ENCODE data around the gene COQ8A.

COQ8A gene

GRCh38 chr1:226975259-226976250, 35.5 kb downstream of the COQ8A start:
- peak overlapping the region; percentile 96 for H3K27ac ChIP-seq (ENCODE audit: low read depth, low read length)
- peaks cover 6 to 39% (median 23%) of the 10 kb centered on the region in 5 donors for H3K36me3 ChIP-seq (ENCODE audit: control insufficient read depth in 5 of 5, insufficient read depth in 5 of 5, low read length in 5 of 5)
- peaks cover 7 to 76% (median 58%) of the 10 kb centered on the region in 5 donors for H3K4me1 ChIP-seq (ENCODE audit: control insufficient read depth in 5 of 5, insufficient read depth in 5 of 5, low read length in 5 of 5)
- H3K4me3 ChIP-seq (ENCODE audit: low read depth in 1 of 5, low read length in 5 of 5) = peak overlapping the region in 1 of 5 donors; percentile 13
- H3K9ac ChIP-seq (ENCODE audit: low read length in 5 of 5) = peak overlapping the region in 1 of 5 donors; percentile 74
- H3K9me3 ChIP-seq (ENCODE audit: control insufficient read depth in 5 of 5, low read length in 5 of 5) = peaks cover 0 to 8% (median 5%) of the 10 kb centered on the region in 5 donors
- no peaks in the 10 kb centered on the region for H3K27me3 ChIP-seq (ENCODE audit: control insufficient read depth in 5 of 5, insufficient read depth in 4 of 5, low read length in 5 of 5)

DNA sequence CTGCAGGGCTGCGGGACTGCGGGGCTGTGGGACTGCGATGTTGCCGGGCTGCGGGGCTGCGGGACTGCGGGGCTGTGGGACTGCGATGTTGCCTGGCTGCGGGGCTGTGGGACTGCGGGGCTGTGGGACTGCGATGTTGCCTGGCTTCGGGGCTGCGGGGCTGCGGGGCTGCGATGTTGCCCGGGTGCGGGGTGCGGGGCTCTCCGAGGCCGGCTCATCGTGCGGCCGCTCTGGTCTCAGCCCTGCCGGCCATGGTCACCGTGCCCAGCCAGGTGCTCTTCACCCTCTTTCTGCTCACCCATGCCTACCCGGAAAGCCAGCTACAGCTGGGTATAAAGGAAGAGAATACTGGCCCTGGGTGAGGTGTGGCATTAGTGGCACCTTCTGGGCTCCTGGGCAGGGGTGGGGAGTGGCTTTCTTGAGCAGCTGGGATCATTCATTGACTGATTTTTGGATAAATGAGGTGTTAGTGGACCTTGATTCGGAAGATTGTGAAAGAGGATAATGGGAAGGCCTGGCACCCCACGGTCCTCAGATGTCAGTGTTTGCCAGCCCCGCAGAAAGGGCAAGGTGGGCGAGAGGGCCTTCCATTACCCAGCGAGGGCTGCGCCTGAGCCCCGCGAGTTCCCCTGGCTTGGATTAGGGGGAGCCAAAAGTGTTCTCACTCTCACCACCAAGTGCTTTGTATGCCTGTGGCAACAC, 36.3 kb downstream of the COQ8A start:
- peaks cover 5 to 44% (median 25%) of the 10 kb centered on the region in 5 donors for H3K36me3 ChIP-seq (ENCODE audit: control insufficient read depth in 5 of 5, insufficient read depth in 5 of 5, low read length in 5 of 5)
- H3K4me1 ChIP-seq (ENCODE audit: control insufficient read depth in 5 of 5, insufficient read depth in 5 of 5, low read length in 5 of 5) = peaks cover 7 to 85% (median 63%) of the 10 kb centered on the region in 5 donors
- H3K4me3 ChIP-seq (ENCODE audit: low read depth in 1 of 5, low read length in 5 of 5) = no peak overlapping the region
- peaks cover 0 to 7% (median 5%) of the 10 kb centered on the region in 5 donors for H3K9me3 ChIP-seq (ENCODE audit: control insufficient read depth in 5 of 5, low read length in 5 of 5)
- no peaks in the 10 kb centered on the region for H3K27me3 ChIP-seq (ENCODE audit: control insufficient read depth in 5 of 5, insufficient read depth in 4 of 5, low read length in 5 of 5)
- no peak overlapping the region for H3K27ac ChIP-seq (ENCODE audit: low read depth, low read length)
- no peak overlapping the region for H3K9ac ChIP-seq (ENCODE audit: low read length in 5 of 5)

DNA sequence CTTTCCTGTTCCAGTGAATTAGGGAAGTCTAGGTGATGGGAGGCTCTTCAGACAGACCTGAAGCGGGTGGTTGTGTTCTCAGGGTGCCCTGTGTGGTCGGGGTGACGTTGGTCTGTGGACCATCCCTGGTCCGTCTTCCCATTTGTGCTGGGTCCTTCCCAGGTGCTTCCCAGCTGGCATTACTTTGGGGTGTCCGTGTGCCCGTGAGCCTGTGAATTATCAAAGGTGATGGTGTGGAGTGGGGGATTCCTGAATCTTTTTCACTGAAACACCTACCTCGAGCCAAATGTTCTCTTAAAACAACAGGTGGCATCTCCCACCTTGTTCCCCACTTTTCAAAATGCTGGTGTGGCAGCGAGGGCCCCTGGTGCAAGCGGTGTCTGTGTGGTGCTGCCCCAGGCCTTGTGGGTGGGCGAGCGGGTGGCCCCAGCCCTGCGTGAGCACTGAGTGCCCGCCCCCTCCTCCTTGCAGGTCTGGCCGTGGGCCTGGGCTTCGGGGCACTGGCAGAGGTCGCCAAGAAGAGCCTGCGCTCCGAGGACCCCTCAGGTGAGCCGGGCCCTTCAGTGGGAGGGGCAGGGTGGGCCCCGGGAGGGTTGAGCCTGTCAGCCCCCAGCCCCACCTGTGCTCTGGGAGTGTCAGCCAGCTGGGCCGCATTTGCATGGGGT, 37.0 kb downstream of the COQ8A start:
- H3K27me3 ChIP-seq (ENCODE audit: control insufficient read depth in 5 of 5, insufficient read depth in 4 of 5, low read length in 5 of 5) = no peaks in the 10 kb centered on the region
- H3K4me1 ChIP-seq (ENCODE audit: control insufficient read depth in 5 of 5, insufficient read depth in 5 of 5, low read length in 5 of 5) = peaks cover 7 to 86% (median 63%) of the 10 kb centered on the region in 5 donors
- H3K36me3 ChIP-seq (ENCODE audit: control insufficient read depth in 5 of 5, insufficient read depth in 5 of 5, low read length in 5 of 5) = peaks cover 0 to 44% (median 31%) of the 10 kb centered on the region in 5 donors
- H3K9ac ChIP-seq (ENCODE audit: low read length in 5 of 5) = no peak overlapping the region
- H3K27ac ChIP-seq (ENCODE audit: low read depth, low read length) = no peak overlapping the region
- H3K9me3 ChIP-seq (ENCODE audit: control insufficient read depth in 5 of 5, low read length in 5 of 5) = peaks cover 0 to under 1% (median 0%) of the 10 kb centered on the region in 5 donors
- no peak overlapping the region for H3K4me3 ChIP-seq (ENCODE audit: low read depth in 1 of 5, low read length in 5 of 5)

DNA sequence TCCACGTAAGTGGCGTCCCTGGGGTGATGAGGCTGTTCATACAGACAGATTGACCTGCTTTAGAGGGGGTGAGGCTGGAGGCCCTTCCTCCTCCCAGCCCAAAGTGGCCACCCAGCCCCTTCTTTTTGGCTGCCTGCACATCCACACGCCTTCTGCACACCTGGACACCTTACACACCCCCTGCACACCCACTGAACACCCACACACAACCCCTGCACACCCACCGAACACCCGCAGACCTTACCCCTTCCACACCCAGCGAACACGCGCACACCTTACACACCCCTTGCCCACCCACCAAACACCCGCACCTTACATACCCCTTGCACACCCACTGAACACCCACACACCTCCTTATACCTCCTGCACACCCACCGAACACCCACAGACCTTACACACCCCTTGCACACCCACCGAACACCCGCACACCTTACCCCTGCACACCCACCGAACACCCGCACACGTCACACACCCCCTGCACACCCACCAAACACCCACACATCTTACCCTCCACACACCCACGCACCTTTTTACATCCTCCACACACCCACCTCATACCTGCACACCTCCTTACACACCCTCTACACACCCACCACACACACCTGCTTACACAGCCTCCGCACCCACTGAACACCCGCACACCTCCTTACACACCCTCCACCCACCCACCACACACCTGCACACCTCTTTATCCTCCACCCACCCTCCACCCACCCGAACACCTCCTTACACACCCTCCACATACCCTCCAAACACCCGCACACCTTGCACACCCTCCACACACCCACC, 37.7 kb downstream of the COQ8A start:
- no peak overlapping the region for H3K9ac ChIP-seq (ENCODE audit: low read length in 5 of 5)
- no peak overlapping the region for H3K27ac ChIP-seq (ENCODE audit: low read depth, low read length)
- H3K9me3 ChIP-seq (ENCODE audit: control insufficient read depth in 5 of 5, low read length in 5 of 5) = no peaks in the 10 kb centered on the region
- no peaks in the 10 kb centered on the region for H3K27me3 ChIP-seq (ENCODE audit: control insufficient read depth in 5 of 5, insufficient read depth in 4 of 5, low read length in 5 of 5)
- peaks cover 0 to 50% (median 38%) of the 10 kb centered on the region in 5 donors for H3K36me3 ChIP-seq (ENCODE audit: control insufficient read depth in 5 of 5, insufficient read depth in 5 of 5, low read length in 5 of 5)
- peaks cover 7 to 80% (median 61%) of the 10 kb centered on the region in 5 donors for H3K4me1 ChIP-seq (ENCODE audit: control insufficient read depth in 5 of 5, insufficient read depth in 5 of 5, low read length in 5 of 5)
- no peak overlapping the region for H3K4me3 ChIP-seq (ENCODE audit: low read depth in 1 of 5, low read length in 5 of 5)

DNA sequence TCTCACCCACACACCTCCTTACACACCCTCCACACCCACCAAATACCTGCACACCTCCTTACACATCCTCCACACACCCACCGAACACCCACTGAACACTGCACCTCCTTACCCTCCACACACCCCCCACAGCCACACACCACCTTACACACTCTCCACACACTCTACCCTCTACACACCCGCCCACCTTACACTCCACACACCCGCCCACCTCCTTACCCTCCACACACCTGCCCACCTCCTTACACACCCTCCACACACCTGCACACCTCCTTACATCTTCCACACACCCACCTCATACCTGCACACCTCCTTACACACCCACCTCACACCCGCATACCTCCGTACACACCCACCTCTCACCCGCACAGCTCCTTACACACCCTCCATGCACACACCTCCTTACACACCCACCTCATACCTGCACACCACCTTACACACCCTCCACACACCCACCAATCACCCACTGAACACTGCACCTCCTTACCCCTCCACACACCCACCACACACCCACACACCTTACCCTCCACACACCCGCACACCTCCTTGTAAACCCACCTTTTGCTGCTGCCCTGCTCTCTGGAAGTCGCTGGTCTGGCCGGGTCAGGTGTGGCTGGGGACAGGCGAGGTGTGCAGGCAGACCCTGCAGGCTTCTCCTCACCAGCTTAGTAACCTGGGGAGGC, 38.5 kb downstream of the COQ8A start:
- peak overlapping the region in 1 of 5 donors; percentile 64 for H3K9ac ChIP-seq (ENCODE audit: low read length in 5 of 5)
- H3K27ac ChIP-seq (ENCODE audit: low read depth, low read length) = peak overlapping the region; percentile 74
- H3K27me3 ChIP-seq (ENCODE audit: control insufficient read depth in 5 of 5, insufficient read depth in 4 of 5, low read length in 5 of 5) = no peaks in the 10 kb centered on the region
- H3K4me3 ChIP-seq (ENCODE audit: low read depth in 1 of 5, low read length in 5 of 5) = no peak overlapping the region
- H3K36me3 ChIP-seq (ENCODE audit: control insufficient read depth in 5 of 5, insufficient read depth in 5 of 5, low read length in 5 of 5) = peaks cover 0 to 58% (median 46%) of the 10 kb centered on the region in 5 donors
- peaks cover 7 to 73% (median 53%) of the 10 kb centered on the region in 5 donors for H3K4me1 ChIP-seq (ENCODE audit: control insufficient read depth in 5 of 5, insufficient read depth in 5 of 5, low read length in 5 of 5)
- H3K9me3 ChIP-seq (ENCODE audit: control insufficient read depth in 5 of 5, low read length in 5 of 5) = no peaks in the 10 kb centered on the region

- Histone ChIP-seq H3K36me3 (ENCODE audit: control insufficient read depth in 5 of 5, insufficient read depth in 5 of 5, low read length in 5 of 5) (peaks cover 0 to 63% (median 47%) of the 10 kb centered on the region in 5 donors), H3K4me3 (ENCODE audit: low read depth in 1 of 5, low read length in 5 of 5) (no peak overlapping the region), H3K27me3 (ENCODE audit: control insufficient read depth in 5 of 5, insufficient read depth in 4 of 5, low read length in 5 of 5) (no peaks in the 10 kb centered on the region), H3K27ac (ENCODE audit: low read depth, low read length) (peak overlapping the region; percentile 74), H3K9me3 (ENCODE audit: control insufficient read depth in 5 of 5, low read length in 5 of 5) (no peaks in the 10 kb centered on the region), H3K4me1 (ENCODE audit: control insufficient read depth in 5 of 5, insufficient read depth in 5 of 5, low read length in 5 of 5) (peaks cover 7 to 73% (median 48%) of the 10 kb centered on the region in 5 donors), H3K9ac (ENCODE audit: low read length in 5 of 5) (peak overlapping the region in 1 of 5 donors; percentile 64)
Observed at GRCh38 chr1:226979115-226979516, 39.0 kb downstream of the COQ8A start.

DNA sequence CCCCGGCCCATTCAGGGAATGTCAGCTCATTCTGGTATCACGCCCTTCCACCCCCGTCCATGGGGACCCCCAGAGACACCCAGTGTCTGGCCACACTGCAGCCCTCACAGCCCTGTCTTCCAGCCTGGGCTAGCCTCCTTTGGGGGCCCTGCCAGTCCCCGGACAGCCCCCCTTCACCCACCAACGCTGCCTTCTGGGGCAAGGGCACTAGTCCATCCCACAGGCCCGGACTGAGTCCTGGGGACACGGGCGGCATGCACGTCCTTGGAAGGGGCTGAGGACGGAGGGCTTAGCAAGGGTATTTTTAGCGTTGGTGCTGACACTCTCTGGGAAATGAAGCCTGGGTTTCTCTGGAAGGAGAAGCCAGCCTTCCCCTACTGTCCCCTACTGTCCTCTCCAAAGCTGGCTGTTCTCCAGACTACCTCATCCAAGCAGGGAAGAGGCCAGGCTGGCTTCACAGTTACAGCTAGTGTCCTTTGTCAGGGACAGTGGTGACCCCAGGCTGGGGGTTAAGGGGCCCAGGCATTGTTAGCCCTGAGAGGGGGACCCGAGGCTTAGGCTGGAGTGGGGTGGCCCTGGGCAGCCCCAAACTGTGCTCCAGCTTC, 39.5 kb downstream of the COQ8A start:
- Histone ChIP-seq H3K4me3 (ENCODE audit: low read depth in 1 of 5, low read length in 5 of 5) (no peak overlapping the region), H3K9ac (ENCODE audit: low read length in 5 of 5) (peak overlapping the region in 3 of 5 donors; percentile 25 to 64 (median 43)), H3K9me3 (ENCODE audit: control insufficient read depth in 5 of 5, low read length in 5 of 5) (no peaks in the 10 kb centered on the region), H3K27me3 (ENCODE audit: control insufficient read depth in 5 of 5, insufficient read depth in 4 of 5, low read length in 5 of 5) (no peaks in the 10 kb centered on the region), H3K27ac (ENCODE audit: low read depth, low read length) (peak overlapping the region; percentile 74), H3K36me3 (ENCODE audit: control insufficient read depth in 5 of 5, insufficient read depth in 5 of 5, low read length in 5 of 5) (peaks cover 0 to 68% (median 52%) of the 10 kb centered on the region in 5 donors), H3K4me1 (ENCODE audit: control insufficient read depth in 5 of 5, insufficient read depth in 5 of 5, low read length in 5 of 5) (peaks cover 7 to 71% (median 43%) of the 10 kb centered on the region in 5 donors)

- Histone ChIP-seq H3K9me3 (ENCODE audit: control insufficient read depth in 5 of 5, low read length in 5 of 5) (no peaks in the 10 kb centered on the region), H3K36me3 (ENCODE audit: control insufficient read depth in 5 of 5, insufficient read depth in 5 of 5, low read length in 5 of 5) (peaks cover 0 to 73% (median 57%) of the 10 kb centered on the region in 5 donors), H3K4me3 (ENCODE audit: low read depth in 1 of 5, low read length in 5 of 5) (no peak overlapping the region), H3K4me1 (ENCODE audit: control insufficient read depth in 5 of 5, insufficient read depth in 5 of 5, low read length in 5 of 5) (peaks cover 2 to 66% (median 38%) of the 10 kb centered on the region in 5 donors), H3K9ac (ENCODE audit: low read length in 5 of 5) (peak overlapping the region in 3 of 5 donors; percentile 23 to 43 (median 25)), H3K27me3 (ENCODE audit: control insufficient read depth in 5 of 5, insufficient read depth in 4 of 5, low read length in 5 of 5) (no peaks in the 10 kb centered on the region), H3K27ac (ENCODE audit: low read depth, low read length) (peak overlapping the region; percentile 74)
Observed at GRCh38 chr1:226980122-226980560, 40.0 kb downstream of the COQ8A start.

All from subcutaneous abdominal adipose tissue (tissue), 5 donors.